IMR-90 (cell line): Measurements from ENCODE around the gene PIKFYVE.

Experiments used
- FOS ChIP-seq: fragments of 150-350 bp; IDR thresholded peaks from 2 replicates; pipeline ENCODE4 v1.6.1; 2016; ENCODE audit warnings: low read depth, low read length
- MXI1 ChIP-seq: IDR thresholded peaks from 2 replicates; pipeline ENCODE4 v1.6.1; 2012; ENCODE audit warnings: low read depth, mild to moderate bottlenecking, low read length, moderate library complexity, borderline replicate concordance
- POLR2A ChIP-seq: IDR thresholded peaks from 2 replicates; pipeline ENCODE4 v1.6.1; 2012; ENCODE audit warnings: mild to moderate bottlenecking, low read depth, low read length
- TF ChIP-seq, protein P1 (sequence below): conservative IDR thresholded peaks from 2 replicates; pipeline ENCODE4 v1.5.1; 2012; ENCODE audit warnings: mild to moderate bottlenecking, low read depth, low read length, improper control_type of control experiment

DNA sequence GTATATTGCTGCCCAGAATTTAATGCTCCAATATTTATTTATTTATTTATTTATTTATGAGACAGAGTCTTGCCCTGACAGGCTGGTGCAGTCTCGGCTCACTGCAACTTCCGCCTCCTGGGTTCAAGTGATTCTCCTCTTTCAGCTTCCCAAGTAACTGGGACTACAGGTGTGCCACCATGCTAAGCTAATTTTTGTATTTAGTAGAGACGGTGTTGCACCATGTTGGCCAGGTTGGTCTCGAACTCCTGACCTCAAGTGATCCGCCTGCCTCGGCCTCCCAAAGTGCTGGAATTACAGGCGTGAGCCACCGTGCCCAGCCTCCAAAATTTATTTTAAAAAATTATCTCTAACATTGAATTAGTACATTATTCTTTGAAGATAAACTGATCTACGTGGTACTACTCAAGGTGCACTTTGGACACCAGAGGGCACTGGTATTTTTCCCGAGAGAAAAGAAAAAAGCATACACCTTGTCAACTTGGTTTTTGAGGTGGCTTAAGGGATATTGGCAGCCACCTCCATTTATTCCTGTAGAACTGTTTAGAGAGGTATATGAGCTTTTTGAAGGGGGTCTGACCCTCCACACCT is 9.8 kb upstream of the PIKFYVE start:
- TF ChIP-seq, protein P1, sequence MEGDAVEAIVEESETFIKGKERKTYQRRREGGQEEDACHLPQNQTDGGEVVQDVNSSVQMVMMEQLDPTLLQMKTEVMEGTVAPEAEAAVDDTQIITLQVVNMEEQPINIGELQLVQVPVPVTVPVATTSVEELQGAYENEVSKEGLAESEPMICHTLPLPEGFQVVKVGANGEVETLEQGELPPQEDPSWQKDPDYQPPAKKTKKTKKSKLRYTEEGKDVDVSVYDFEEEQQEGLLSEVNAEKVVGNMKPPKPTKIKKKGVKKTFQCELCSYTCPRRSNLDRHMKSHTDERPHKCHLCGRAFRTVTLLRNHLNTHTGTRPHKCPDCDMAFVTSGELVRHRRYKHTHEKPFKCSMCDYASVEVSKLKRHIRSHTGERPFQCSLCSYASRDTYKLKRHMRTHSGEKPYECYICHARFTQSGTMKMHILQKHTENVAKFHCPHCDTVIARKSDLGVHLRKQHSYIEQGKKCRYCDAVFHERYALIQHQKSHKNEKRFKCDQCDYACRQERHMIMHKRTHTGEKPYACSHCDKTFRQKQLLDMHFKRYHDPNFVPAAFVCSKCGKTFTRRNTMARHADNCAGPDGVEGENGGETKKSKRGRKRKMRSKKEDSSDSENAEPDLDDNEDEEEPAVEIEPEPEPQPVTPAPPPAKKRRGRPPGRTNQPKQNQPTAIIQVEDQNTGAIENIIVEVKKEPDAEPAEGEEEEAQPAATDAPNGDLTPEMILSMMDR: no peak
- TF ChIP-seq POLR2A (no peak), FOS (no peak), MXI1 (no peak)
